ENCODE results near the gene IGFALS.

GRCh38 chr16:1791256-1791942 lies 2.1 kb downstream of the IGFALS start:
- TF ChIP-seq, protein P1, sequence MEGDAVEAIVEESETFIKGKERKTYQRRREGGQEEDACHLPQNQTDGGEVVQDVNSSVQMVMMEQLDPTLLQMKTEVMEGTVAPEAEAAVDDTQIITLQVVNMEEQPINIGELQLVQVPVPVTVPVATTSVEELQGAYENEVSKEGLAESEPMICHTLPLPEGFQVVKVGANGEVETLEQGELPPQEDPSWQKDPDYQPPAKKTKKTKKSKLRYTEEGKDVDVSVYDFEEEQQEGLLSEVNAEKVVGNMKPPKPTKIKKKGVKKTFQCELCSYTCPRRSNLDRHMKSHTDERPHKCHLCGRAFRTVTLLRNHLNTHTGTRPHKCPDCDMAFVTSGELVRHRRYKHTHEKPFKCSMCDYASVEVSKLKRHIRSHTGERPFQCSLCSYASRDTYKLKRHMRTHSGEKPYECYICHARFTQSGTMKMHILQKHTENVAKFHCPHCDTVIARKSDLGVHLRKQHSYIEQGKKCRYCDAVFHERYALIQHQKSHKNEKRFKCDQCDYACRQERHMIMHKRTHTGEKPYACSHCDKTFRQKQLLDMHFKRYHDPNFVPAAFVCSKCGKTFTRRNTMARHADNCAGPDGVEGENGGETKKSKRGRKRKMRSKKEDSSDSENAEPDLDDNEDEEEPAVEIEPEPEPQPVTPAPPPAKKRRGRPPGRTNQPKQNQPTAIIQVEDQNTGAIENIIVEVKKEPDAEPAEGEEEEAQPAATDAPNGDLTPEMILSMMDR (IDR thresholded peaks at IDR 0.05; ENCODE audit: insufficient read depth, low read length, poor library complexity, severe bottlenecking): no peak
- TF ChIP-seq EZH2phosphoT487 (conservative IDR thresholded peaks at IDR 0.05; ENCODE audit: low read length): no peak
